Measurements from ENCODE around the gene ADCY3.

The ADCY3 gene

GRCh38 chr2:24844023-24844685 is 75.9 kb downstream of the ADCY3 start:
- TF ChIP-seq, protein P1, sequence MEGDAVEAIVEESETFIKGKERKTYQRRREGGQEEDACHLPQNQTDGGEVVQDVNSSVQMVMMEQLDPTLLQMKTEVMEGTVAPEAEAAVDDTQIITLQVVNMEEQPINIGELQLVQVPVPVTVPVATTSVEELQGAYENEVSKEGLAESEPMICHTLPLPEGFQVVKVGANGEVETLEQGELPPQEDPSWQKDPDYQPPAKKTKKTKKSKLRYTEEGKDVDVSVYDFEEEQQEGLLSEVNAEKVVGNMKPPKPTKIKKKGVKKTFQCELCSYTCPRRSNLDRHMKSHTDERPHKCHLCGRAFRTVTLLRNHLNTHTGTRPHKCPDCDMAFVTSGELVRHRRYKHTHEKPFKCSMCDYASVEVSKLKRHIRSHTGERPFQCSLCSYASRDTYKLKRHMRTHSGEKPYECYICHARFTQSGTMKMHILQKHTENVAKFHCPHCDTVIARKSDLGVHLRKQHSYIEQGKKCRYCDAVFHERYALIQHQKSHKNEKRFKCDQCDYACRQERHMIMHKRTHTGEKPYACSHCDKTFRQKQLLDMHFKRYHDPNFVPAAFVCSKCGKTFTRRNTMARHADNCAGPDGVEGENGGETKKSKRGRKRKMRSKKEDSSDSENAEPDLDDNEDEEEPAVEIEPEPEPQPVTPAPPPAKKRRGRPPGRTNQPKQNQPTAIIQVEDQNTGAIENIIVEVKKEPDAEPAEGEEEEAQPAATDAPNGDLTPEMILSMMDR (IDR thresholded peaks at IDR 0.05; ENCODE audit: insufficient read depth, missing control alignments) = no peak

DNA sequence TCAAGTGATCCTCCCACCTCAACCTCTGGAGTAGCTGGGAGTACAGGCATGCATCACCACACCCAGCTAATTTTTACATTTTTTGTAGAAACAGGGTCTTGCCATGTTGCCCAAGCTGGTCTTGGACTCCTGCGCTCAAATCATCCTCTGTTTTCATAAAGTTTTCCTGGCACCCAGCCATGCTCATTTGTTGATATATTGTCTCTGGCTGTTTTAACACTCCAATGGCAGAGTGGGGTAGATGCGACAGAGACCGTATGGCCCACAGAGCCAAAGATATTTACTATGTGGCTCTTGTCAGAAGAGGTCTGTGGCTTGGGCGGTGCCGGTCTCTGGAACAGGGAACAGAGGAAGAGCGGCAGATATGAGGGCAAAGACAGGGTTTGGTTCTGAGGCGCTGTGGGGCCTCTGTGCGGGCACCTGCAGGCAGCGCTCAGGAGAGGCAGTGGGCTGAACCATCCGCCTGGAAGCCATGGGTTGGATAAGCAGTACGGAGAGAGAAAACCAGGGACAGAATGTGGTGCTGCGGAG is 76.6 kb downstream of the ADCY3 start:
- FAIRE-seq = no peak
- no peak for DNase-seq (ENCODE audit: insufficient read length, low spot score)
- TF ChIP-seq, protein P1 (IDR thresholded peaks at IDR 0.05; ENCODE audit: insufficient read depth, missing control alignments) = no peak

More at GRCh38 chr2:24844023-24844685, 75.9 kb downstream of the ADCY3 start:
- no peak for FAIRE-seq
- DNase-seq (ENCODE audit: insufficient read length, low spot score) = no peak

DNA sequence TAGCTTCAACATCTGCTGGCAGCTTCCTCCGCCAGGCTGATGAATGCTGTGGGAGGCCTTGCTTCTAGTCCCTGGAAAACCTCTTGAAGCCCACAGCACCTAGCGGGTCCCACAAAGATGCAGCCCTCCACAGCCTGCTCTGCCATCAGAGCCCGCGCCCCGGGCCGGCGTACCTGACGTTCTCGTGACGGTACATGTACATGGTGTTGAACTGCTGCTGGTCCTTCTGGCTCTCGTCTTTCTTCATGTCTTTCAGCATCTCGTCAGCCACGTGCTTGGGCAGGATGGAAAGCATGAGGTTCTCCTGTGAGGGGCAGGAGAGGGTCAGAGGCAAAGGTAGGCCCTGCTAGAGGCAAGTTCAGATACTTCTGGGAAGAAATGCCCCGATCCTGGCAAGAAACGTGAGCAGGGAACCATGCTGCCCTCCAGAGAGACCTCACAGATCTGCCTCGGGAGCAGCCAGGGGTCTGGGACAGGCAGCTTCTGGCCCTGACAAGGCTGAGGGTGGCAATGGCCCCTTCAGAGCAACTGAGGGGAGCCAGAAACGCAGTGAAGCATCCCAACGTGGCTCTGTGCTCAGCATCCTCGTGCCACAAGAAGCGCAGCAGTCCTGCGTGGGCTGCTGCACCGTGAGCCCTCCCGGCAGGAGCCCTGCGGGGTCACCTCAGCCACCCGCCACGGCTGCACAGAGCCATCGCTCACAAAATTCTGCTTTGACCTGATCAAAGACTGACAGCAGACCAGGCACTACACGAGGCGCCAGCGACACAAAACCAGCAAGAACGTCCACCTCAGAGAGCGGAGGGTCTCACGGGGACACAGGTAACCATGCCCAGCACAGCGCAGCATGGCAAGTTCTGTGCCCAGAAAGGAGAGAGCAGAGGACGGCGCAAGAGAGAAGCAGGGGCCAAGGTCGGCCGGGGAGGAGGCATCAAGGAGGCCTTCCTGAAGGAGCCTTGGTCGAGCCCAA is 77.7 kb downstream of the ADCY3 start:
- DNase-seq (ENCODE audit: insufficient read length, low spot score) = no peak
- FAIRE-seq = no peak
- TF ChIP-seq, protein P1 (IDR thresholded peaks at IDR 0.05; ENCODE audit: insufficient read depth, missing control alignments) = no peak

DNA sequence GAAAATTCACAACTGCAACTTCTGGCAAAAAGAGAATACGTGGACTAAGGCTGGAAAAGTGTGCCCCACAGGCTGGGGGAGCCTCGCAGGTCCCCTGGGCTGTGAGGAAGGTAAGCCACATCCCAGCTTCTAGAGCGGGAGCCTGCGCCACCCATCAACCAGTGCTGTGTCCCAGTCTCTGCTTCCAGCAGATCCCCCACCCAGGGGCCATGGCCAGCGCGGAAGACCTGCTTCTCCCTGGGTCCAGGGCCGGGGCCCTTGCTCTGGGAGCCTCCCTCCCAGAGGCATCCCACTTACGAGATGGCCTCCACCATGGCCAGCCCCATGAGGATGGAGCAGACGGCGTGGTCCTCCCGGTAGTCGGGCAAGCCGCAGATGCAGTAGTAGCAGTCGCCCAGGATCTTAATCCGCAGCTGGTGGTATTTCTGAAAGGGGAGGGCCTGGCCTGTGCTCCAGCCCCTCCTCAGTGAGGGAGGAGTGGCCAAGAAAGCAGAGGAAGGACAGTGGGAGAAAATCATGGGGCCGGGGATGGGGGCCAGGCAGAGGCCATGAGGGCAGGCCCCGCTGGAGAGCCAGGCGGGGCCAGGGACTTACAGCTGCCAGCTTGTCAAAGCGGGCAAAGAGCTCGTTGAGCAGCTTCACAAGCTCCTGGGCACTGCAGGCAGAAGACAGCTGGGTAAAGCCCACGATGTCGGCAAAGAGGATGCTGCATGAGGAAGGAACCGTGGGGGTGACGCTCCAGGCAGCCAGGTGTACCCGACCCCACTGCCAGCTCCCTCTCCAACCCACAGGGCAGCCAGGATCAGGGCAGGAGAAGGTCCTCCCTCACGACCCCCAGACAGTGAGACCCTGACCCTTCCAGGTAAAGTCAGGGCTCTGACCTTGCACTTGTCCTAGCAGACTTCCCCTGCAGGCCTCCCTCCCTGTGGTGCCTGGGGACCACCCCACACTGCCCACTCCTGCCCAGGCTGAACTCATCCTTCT is 78.8 kb downstream of the ADCY3 start:
- TF ChIP-seq, protein P1 (IDR thresholded peaks at IDR 0.05; ENCODE audit: insufficient read depth, missing control alignments) = no peak
- FAIRE-seq (no peak), DNase-seq (ENCODE audit: insufficient read length, low spot score) (no peak)

GRCh38 chr2:24840164-24840869 is 79.7 kb downstream of the ADCY3 start:
- DNase-seq (ENCODE audit: insufficient read length, low spot score) (no peak), FAIRE-seq (no peak)
- TF ChIP-seq, protein P1 (IDR thresholded peaks at IDR 0.05; ENCODE audit: insufficient read depth, missing control alignments) = no peak

GRCh38 chr2:24839729-24840128 is 80.3 kb downstream of the ADCY3 start:
- FAIRE-seq (no peak), DNase-seq (ENCODE audit: insufficient read length, low spot score) (no peak)
- TF ChIP-seq, protein P1 (IDR thresholded peaks at IDR 0.05; ENCODE audit: insufficient read depth, missing control alignments) = no peak

Measured in D721Med (cell line).